NCI-H2196 treated with DMSO at 0.1 percent for 48 hours (cell line): ENCODE measurements around the gene TFAP2A.

Source experiments
- DNase-seq: peaks from one replicate; lab custom pipeline; 2025; ENCODE audit not compliant: unreplicated experiment; lab: John Stamatoyannopoulos, UW

Gene TFAP2A

DNA sequence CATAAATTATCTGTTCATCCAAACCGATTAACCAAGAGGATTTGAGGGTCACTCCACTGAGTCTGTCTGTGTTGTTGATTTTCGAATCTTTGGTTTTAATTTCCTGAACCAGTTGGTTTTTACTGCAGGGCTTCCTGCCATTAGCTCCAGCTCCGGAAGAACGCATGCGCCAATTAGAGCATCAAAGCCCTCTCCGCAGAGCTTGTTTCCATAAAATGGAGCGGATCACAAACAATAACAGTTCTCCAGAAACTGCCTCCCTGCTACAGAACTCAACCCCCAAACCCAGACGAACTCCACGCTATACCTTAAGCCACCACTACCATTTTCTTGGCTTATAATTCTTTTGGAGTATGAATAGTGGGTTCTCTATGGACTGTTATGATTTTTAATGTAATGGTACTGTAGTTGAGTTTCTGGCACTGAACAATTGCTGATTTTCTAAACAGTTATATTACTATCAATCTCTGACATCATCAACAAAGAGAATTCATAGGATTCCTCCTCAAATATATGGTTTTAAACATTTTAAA lies 13.8 kb downstream of the TFAP2A start:
- no peak for DNase-seq

DNA sequence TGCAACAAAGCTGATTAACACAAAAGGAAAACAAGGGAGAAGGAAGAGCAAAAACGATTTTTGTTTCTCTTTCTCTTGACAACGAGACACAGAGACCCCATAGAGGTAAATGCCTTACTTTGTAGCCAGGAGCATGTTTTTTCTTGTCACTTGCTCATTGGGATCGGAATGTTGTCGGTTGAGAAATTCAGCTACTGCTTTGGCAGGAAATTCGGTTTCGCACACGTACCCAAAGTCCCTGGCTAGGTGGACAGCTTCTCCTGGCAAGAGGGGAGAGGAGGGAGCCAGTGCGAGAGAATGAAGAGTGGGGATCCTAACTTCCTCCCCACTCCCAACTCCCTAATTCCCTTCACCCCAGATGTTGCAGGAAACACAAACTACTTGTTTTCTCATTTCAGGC lies 14.5 kb downstream of the TFAP2A start:
- DNase-seq: no peak

DNA sequence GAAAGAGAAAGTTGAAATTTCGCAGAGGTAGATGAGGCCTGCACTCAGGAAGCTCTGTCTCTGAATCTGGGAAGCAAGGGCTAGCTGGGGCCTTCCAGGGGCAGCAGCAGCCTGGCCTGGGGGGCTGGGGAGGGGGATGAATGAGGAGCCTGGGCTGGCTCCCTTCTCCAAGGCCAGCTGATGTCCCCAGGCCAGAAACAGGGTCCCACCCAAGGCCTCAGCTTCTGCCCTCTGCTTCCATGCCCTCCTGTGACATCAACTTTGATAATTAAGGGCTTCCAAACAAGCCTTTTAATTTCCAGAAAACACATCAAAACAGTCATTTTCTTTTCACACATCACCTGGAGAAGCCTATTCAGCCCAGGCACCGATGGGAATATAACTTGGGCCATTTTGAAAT lies 15.4 kb downstream of the TFAP2A start:
- no peak for DNase-seq

DNA sequence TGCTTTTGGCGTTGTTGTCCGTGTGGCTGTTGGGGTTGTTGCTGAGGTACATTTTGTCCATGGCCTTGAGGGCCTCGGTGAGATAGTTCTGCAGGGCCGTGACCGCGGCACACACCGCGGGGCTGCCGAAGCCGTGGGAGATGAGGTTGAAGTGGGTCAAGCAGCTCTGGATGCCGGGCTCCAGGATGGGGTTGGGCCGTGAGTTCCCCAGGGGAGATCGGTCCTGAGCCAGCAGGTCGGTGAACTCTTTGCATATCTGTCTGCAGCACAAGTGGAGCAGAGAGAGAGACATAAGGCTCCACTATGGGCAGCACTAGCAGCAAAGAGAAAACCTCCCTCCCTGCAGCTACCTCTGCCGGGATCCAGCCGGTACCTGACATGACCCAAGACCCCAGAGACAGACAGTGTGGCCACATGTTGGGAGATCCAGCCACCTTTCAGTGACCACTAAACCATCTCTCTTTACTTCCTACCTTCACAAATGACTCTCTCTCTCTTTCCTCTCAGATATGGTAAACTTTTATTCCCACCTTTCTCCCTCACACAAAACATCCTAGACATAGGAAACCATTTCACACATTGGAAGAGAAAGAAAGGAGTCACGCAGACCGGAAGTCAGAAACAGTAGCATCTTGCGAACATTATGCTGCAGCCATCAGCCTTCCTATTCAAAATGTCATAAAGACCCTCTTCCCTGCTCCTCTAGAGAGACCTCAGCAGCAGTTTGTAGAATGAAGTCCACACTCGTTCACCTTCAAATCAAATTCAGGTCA lies 16.2 kb downstream of the TFAP2A start:
- DNase-seq: no peak

DNA sequence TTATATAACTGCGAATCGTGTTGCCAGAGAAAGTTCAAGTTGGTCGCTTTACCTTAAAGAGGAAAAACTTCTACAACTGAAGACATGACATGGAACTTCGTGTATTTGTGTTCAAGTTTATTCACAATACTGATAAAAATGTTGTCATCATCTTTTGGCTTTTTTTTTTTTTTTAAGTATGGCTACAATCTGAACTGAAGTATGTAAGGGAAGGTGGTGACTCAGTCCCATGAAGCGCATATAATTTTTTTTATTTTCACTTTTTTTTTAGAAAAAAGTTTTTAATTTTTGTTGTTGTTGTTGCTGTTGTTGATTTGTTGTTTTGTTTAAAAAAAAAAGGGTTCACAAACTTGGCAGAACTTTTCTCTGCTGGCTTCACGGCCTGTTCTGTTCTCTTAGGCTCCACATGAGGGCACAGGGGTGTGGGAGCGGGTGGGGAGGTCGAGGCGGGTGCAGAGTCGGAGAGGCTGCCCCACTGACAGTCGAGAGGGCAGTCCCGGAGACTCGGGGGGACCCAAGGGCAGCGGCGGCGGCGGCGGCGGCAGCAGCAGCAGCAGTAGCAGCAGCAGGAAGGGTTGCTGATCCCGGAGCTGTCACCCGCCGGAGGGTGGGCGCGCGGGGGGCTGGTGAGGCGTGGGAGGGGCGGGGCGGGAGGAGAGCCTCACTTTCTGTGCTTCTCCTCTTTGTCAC lies 17.0 kb downstream of the TFAP2A start:
- no peak for DNase-seq

DNA sequence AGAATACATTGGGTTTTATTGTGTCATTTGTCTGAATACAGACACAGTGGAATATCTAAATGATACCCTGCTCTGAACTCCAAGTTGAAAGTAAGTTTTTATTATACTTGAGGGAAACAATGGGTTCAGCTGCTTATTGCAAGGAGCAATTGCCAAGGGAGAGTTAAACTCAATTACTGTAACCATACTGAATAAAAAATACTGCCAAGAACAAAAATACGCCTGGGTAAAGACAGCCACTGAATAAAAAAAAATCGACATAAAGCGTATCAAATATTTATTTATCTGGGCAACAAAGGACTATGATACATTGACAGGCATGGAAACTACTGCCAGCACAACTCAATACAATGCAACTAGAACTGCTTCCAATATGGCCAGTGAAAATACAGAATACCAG lies 18.1 kb downstream of the TFAP2A start:
- DNase-seq: no peak

DNA sequence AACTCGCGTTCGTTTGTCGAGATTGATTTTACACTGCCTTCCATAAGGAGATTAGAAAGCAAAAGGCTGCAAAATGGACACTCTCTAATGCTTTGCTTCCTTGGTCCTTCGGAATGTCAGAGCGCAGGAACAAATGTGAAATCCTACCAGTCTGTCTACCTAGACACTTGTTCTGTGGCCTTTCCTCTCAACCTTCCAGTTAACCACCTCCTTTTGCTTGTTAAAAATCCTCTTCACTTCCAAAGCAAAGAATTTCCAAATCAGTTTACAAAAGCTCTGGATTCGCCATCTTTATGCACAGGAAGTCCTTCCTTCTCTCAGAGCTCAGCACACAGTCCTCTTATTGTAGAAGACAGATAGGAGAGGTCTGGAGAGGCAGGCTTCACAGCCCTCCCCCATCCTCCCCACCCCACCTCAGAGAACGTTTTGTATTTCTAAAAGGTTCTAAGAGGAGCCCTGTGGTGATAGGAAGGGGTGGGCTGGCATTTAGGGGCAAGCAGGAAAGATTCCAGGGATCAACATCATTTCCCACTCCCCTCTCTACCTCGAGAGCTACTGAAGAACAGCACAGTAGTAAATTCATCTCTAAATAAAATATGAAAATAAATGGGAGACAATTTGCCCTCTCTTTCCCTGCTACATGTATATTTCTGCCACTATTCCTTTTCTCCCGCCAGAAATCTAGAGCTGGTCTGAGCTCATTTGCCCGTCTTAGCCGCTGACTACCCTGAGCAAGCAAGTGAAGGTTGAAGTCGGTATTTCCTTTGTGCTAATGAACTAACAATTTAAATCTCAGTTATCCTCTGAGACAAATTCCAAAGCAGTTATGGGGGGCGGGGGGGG lies 18.9 kb downstream of the TFAP2A start:
- DNase-seq: no peak

DNA sequence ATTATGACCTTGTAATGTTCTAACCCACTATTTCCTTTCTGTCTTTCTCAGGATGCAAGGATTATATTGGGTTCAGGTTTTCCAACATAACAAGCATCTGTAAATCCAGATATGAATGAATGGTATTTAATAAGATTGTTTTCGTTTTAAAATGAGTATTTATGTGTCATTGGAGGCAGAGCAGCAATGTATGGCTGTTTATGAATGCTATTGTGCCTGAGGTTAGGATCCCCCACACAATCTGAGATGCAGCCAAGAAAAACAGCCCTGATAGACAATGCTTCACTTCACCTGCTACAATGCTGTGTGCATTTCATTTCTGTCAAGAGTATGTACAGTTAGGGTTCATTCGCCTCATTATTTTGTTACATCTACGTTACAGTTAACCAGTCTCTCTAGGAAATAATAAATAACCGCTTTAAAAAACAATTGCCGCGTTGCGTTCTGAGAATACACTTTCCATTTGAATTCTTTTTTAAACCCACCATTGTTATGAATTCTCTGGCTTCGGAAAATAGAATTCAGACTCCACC lies 19.6 kb downstream of the TFAP2A start:
- DNase-seq: no peak

DNA sequence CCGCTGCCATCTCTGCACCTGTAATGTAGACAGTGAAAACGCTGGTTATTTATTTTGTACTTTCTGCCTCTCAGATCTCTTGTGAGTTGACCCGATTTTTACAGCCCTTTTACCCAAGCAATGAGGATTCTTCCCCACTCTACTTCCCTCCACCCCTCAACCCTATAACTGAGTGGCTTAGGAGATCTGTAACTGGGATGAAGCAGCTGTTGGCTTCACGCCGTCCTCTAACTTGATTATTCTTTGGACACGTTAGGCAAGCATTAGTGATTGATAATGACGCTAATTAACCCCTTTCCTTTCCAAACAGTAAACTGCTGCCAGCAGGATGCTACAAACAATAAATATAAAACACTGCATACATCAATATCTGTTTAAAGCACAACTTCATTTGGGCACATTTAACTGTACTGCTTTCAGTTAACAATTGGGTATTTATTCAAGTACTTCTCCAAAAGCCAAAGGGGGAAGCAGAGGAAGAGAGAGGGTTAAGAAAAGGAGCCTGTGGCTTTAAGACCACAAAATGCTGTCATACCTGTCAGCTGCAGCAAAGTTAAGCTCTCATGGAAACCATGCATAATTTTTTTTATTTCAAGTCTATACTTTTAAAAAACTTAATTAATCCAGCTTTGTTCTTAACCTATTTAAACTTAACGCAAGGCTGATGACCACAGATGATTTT lies 21.2 kb downstream of the TFAP2A start:
- DNase-seq: no peak

DNA sequence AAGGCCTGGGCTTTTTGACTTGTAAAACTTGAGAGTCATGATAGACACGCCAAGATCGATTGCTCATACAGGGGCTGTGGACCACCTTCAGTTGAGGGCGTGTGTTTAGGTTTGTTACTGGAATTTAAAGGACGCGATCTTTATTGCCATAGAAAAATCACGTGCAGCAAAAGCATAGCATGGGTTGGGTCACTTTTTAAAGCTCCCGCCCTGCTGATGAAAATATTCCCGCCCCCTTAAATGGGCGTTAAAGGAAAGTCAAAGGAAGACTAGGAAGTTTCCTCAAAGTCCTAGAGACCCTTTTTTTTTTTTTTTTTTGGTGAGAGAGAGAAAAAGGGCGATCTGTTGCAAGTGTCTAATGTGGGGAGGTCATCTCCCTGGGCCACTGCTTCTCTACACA lies 23.1 kb downstream of the TFAP2A start:
- DNase-seq: no peak

DNA sequence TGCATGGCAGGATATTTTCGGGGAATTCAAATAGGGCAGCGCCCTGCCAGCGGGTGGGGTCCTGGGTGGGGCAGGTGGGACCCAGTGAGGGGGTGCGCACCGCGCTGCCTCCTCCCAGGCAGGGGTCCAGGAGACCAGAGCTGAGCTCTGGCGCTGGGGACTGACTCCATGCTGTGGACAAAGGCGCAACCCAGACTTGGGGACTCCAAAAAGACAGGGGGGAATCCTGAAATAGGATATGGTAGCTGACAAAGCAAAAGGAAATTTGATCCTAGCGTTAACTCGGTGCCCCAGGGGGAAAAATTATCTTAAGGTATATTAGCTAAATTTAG lies 23.6 kb downstream of the TFAP2A start:
- DNase-seq: no peak

DNA sequence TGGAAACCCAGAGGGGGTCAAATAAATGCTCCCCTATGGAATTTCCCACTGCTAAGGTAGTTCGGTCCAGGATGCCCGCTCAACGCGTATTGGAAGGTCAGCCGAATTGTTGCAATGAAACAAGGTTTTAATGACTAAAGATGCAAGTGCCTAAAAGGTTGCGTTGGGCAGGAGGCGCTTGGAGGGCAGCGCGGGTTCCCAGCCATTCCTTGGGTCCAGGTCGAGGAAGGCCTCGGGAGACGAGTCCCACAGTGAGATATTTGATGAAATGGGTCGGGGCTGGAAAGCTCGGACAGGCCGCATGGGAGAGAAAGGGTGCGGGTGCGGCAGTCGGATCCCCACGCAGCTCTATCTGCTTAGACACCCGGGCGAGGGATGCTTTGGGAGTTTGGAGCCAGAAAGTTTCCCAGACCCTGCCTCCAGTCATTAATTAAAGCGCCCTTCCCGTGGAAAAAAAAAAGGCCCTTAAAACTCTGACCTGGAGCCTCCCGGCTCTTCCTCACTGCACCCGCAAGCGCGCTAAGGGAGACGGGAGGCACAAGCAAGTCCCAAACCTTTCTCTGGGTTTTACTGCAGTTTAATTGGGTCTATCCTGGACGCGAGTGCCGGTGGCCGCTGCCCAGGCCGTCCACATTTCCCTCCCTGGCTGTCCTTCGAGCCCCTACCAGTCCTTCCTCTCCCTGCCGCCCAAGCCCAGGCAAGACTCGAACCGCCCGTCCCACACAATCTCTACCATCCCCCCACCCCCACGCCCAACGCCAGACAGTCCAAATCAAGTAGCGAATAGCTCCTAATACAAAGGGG lies 24.2 kb downstream of the TFAP2A start:
- no peak for DNase-seq

DNA sequence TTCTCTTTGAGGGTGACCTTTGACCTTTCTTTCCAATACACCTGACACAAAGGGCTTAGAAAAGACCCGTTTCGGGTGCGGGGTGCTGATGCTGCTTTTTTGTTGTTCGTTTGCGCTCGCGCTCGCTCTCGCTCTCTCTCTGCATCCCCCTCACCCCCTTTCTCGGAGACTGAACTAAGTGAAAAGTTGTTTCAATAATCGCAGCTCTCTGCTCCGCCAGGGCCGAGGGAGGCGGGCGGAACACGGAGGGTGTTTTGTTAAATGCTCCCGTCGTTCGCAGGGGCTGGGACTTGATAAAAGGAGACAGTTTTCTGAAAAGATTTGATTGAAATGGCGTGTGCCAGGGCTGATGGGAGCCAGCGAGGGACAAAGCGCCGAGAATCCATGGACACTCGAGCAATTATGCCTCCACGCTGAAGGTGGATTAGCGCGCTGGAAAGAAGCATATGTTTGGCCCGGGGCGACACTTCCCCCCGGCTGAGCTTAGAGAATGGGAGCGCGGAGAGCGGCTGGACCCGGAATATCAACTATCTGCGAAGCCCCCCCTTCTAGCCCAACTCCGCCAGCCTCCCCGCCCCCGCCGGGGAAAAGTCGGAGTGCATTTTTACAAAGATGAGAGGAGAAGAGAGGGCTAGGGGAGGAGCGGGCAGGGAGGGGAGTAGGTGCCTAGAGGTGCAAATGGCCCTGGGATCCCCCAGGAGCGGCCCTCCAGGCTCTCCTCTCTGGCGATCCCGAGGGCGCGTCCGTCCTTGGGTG lies 25.0 kb downstream of the TFAP2A start:
- DNase-seq: no peak

DNA sequence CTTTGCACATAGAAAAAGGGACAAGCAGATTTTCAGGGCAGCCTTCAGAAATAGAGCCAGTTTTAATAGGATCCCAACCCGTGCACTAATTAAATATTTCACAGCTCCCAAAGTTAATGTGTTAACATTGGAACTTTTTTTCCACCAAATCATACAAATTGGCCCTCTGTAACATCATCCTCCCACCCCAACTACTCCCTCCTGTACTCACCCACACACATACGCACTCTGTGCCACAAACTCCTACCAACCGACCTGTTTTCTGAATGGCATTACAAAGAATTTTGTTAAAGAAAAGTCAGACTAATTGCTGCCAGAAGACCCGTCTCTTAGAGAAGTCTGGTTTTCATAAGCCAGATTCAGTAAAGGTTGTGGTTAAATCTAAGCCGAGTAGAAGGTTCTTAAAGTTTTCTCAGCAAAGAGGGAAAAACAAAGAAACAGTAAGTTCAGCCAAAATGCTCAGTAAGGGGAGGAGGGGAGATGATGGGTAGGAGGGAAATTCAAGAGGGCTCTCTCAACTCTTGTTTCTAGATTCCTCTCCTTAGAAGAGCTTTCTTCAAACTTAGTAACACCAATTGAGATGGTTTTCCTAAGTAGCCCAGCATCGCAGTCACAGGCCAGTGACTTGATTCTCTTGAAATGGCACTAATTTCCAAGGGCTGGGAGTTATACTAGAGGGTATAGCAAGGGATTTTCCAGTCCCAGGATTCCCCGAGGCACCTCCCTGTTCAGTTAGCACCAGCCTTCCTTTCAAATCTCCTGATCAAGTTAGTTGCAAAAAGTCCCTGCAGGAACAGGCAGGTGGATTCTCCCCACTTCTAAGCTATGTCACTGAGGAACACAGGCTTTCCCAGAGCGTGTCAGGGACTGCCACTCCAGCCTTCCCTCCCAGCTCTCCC lies 27.9 kb downstream of the TFAP2A start:
- no peak for DNase-seq

DNA sequence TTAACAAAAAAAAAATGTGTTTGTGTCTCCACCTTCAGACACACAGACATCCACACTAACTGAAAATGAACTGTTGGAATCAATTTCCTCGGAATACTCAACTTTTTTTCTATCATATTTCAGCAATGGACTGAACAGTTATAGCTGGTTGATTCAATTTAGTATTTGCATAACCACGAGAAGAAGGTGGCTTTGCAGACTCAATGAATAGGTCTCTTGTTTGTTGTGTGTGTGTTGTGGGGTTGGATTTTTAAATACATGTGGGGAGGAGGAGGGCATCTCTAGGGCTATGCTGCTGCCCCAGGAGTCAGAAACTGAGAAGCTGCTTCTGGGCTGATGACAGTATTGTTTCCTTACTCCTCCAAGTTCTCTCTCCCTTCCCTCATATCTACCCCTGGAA lies 28.7 kb downstream of the TFAP2A start:
- no peak for DNase-seq

DNA sequence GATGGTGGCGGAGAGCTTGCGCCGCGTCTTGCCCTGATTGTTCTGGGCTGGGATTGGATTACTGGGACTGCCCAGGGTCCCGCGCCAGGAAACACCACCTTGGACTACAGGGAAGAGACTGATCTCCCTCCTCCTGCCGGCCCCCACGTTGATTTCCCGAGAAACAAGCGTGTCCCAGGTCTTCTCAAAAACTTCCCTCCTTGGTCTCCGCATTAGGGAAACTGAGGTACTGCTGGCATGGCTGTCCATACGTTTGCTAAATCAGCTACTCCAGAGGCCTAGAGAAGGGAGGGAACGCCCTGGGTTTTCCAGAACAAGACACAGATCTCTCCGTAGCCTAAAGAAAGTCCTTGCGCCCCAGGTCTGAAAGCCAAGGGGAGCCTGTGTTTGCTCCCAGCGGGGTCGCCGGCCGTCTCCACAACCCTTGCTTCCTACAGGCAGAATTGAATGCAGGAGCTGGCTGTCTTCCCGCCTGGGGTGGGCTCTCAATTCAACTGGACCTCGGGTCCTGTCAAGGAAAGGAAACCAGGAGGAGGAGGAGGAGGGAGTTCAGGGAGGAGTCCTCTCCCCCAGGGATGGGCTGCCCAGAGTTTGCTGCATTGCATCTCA lies 29.2 kb downstream of the TFAP2A start:
- no peak for DNase-seq

DNA sequence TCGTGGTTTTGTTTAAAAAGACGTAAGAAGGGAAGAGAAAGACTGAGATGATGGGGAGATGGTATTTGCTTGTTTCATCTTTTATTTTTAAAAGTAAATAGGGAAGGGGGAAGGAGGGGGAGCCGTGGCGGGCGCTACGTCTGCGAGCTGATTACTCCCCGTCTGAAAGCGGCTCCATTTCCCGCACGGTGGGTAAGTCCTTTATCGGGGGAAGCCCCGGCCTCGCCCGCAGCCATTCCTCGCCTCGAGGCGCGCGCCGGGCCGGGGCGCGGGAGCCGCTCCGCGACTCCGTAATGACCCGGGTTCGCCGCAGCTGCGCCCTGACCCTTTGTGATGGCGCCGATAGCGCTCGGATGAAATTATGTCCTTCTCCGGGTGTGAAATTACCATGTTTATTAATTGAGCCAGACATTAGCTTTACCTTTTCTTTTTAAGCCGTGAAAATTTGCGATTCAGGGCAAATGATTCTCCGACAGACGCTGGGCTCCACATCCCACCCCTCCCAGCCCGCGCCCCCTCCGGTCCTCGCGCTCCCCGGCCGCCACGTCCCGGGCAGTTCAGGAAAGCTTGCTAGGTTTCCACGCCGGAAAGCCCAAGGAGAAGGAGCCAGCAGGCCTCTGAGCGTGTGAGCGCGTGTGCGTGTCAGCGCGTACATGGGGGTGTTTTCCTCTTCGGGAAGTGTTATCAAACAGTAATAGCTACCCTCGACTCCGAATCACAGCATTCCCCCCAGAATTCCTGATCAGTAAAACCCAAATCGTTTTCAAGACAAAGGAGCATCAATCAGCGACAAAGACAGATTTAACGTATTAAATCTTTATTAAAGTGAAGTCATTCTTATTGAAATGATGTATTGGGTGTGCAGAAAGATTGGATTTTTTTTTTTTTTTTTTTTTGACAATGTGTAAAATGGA lies 30.0 kb downstream of the TFAP2A start:
- no peak for DNase-seq
